GM21723 (cell line): Measurements from ENCODE around the gene CCSER1.
"Not testable (repeated sequence)": the region's sequence is repeated elsewhere in the genome, so short reads cannot be mapped to it uniquely, and the experiment has no call there.

Source experiments
- ATAC-seq: cut with Tn5 transposase; IDR thresholded peaks from one replicate; pipeline ENCODE4 v1.9.1; 2021; ENCODE audit warnings: mild to moderate bottlenecking, moderate library complexity; ENCODE audit not compliant: unreplicated experiment

Gene CCSER1

GRCh38 chr4:90889171-90889570 is 762.0 kb downstream of the CCSER1 start:
- no peak for ATAC-seq

DNA sequence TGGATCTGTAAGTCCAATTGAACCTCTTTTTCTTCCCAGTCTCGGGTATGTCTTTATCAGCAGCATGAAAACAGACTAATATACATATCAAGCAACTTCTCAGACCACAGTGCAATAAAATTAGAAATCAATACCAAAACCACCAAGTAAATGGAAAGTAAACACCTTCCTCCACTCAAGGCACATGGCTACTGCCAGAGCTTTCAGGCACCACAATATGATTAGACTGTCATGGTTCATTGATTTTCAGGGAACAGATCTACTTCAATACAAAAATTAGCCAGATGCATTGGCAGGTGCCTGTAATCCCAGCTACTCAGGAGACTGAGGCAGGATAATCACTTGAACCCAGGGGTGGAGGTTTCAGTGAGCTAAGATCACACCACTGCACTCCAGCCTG is 776.2 kb downstream of the CCSER1 start:
- ATAC-seq, result not testable (repeated sequence)

- no peak for ATAC-seq
Observed at GRCh38 chr4:90904021-90904420, 776.8 kb downstream of the CCSER1 start.

GRCh38 chr4:90906239-90906638 is 779.0 kb downstream of the CCSER1 start:
- ATAC-seq, result no peak

DNA sequence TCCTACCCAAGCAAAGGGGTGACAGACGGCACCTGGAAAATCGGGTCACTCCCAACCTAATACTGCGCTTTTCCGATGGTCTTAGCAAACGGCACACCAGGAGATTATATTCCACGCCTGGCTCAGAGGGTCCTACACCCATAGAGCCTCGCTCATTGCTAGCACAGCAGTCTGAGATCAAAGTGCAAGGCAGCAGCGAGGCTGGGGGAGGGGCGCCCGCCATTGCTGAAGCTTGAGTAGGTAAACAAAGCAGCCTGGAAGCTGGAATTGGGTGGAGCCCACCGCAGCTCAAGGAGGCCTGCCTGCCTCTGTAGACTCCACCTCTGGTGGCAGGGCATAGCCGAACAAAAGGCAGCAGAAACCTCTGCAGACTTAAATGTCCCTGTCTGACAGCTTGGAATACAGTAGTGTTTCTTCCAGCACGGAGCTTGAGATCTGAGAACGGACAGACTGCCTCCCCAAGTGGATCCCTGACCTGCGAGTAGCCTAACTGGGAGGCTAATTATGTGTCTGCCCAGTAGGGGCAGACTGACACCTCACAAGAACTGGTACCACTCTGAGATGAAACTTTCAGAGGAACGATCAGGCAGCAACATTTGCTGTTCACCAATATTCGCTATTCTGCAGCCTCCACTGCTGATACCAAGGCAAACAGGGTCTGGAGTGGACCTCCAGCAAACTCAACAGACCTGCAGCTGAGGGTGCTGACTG is 784.7 kb downstream of the CCSER1 start:
- not testable (repeated sequence) for ATAC-seq

- no peak for ATAC-seq
Observed at GRCh38 chr4:90922174-90922573, 795.0 kb downstream of the CCSER1 start.

- ATAC-seq, result no peak
Observed at GRCh38 chr4:90926957-90927356, 799.8 kb downstream of the CCSER1 start.

DNA sequence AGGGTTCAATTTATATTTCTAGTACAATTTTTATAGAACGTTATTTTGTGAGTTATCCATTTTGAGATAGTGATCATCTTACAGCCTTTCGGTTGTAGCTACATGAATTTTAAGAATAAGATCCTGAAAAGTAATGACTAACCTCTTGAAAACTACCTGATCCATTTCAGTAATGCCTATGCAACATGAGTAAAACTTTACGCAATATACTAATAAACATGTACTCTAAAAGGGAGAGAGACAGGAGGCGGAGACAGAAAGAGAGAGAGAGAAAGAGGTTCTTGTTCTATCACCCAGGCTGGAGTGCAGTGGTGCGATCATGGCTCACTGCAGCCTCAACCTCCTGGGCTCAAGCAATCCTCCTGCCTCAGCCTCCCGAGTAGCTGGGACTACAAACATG is 816.1 kb downstream of the CCSER1 start:
- ATAC-seq, result no peak

GRCh38 chr4:90946945-90947344 is 819.8 kb downstream of the CCSER1 start:
- ATAC-seq, result no peak

GRCh38 chr4:90950385-90950841 is 823.2 kb downstream of the CCSER1 start:
- no peak for ATAC-seq

DNA sequence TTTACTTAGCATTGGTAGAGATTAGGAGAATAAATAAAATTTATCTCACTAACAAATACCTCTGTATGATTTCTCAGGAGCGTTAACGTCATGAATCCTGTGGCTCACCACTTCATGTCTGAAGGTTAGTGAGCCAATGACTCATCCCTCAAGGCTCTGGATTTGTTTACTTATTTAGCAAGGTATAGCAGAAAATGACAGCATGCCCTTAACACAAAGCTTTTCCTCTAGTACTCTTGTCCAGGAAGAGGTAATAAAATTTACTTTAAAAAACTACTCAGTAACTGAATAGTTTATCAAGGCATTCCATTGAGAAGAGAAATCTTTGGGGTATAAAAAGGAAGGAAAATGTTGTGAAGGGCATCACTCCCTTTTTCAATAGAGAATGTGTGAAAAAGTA is 823.8 kb downstream of the CCSER1 start:
- ATAC-seq, result no peak

- no peak for ATAC-seq
Observed at GRCh38 chr4:90958256-90958895, 831.2 kb downstream of the CCSER1 start.

- no peak for ATAC-seq
Observed at GRCh38 chr4:90960433-90960832, 833.2 kb downstream of the CCSER1 start.

DNA sequence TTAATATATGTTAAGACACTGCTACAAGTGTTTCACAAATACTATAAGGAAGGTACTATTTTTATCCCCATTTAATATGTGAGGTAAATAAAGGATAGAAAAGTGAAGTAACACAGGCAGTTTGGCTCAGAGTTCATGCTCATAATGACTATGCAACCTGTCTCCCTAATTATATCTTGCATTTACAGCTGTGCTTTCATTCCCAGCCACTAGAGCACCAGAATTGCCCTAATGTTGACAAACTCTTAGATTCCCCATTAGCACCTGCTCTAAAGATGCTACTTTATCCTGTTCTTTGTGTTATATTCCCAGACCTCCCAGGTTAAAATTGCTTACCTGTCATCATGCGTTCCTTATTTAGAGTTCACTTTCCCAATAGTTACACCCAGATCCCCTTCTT is 833.6 kb downstream of the CCSER1 start:
- ATAC-seq, result no peak

DNA sequence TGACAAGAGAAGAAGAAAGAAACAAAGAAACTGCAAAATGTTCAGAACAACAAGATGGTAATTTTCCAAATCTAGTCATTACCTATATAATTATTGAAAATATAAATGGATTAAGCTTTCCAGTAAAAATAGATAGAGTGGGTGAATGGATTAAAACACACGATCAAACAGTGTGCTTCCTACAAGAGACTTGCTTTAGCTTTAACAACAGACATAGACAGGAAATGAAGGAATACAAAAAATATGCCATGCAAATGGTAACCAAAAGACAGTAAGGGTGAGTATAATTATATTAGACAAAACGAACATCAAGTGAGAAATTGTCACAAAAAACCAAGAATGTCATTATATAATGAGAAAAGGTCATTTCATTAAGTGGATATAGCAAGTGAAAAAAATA is 842.8 kb downstream of the CCSER1 start:
- ATAC-seq, result no peak

- ATAC-seq, result no peak
Observed at GRCh38 chr4:90977726-90978125, 850.5 kb downstream of the CCSER1 start.

GRCh38 chr4:90979556-90979955 is 852.4 kb downstream of the CCSER1 start:
- no peak for ATAC-seq

- no peak for ATAC-seq
Observed at GRCh38 chr4:90982813-90983212, 855.6 kb downstream of the CCSER1 start.

DNA sequence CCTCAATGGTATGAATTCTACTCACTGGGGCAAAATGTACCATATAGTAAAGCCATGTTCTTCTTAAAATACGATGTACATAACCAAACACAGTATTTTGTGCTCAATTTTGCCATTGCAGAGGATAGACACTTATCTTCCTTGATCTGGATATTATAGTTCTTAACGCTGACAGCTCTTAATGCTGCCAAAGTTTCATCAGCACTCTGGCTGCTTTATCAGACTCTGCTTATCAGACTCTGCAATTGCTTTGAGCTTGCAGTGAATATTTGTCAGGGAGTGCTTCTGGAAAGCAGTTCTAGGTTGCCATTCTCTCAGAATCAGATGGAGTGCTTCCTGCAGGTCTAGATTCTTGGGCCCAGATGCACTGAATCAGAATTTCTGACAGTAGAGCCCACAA is 863.1 kb downstream of the CCSER1 start:
- no peak for ATAC-seq

GRCh38 chr4:90992213-90992612 is 865.0 kb downstream of the CCSER1 start:
- ATAC-seq, result no peak

DNA sequence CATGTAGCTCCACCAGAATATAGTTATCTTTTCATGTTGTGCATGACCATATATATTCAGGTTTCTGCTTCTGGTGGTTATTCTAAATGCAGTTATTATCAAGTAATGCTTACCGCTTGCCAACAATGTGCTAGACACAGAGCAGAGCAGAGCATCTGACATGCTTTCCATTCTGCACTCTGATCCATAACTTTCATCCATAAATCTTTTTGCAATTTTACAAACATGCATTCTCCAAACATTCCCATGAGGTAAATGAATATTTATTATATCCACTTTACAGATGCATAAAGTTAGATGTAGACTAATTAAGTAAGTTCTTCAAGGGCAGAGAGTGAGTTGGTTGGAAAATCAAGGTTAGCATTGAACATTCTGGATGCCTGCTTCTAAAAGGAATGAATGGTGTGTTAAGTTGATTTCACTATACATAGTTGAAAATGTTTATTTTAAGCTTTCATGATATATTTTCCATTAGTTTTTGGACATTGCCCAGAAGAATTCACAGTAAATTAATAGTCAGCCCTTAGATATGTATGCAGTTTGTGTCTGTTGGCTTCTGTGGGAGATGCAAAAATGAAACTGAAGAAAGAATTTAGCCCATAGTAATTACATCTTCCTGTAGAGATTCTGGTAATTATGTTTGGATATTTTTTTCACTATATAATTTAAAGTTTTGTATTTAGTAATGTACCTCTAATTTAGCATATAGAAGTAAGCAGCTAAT is 867.8 kb downstream of the CCSER1 start:
- ATAC-seq, result no peak

DNA sequence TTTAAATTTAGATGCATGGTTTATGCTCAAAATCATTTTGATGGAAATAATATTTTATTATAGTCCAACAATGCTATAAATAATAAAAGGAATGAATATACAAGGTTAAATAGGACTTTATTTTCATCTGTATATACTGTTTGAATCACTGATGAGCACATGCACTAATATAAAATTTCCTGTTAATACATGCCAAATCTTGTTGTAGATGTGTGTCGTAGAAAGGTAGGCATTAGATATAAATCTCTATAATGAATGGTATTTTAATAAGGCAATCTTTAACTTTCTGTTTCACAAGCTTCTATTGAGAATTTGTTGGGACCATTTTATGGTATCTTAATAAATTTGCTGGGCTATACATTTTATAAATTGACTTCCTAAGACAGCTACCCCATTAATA is 868.8 kb downstream of the CCSER1 start:
- no peak for ATAC-seq
